ENCODE results near the gene ZNF318. TPM values are rescaled to one million over a fixed set of nuclear protein-coding genes. Genes with fewer than 3 reads are reported as not detected.
"Not testable (repeated sequence)": the region's sequence is repeated elsewhere in the genome, so short reads cannot be mapped to it uniquely, and the experiment has no call there.

The ZNF318 gene
- total and polyA plus RNA-seq, 10 of the 15 experiments (the other 5 are each of a cell fraction or from before 2014, with no cell fraction given), result 3.4 to 79.8 (median 13.7) TPM

GRCh38 chr6:43303751-43304331, 65.6 kb downstream of the ZNF318 start:
- no peak overlapping the region for H3K9ac ChIP-seq (ENCODE audit: control insufficient read depth, insufficient read depth, low read length)
- no peak for TF ChIP-seq PAX8 (IDR thresholded peaks at IDR 0.05)
- TF ChIP-seq RBBP5 (conservative IDR thresholded peaks at IDR 0.05), result no peak
- BruUV-seq (replicated peaks), result no TSS peak
- in situ Hi-C loops (cut with MboI) (no loop called here), intact Hi-C loops (cut with micrococcal nuclease; ENCODE audit: unreplicated experiment) (no loop called here)
- H4K20me1 ChIP-seq (ENCODE audit: control insufficient read depth, insufficient read depth), result no peaks in the 10 kb centered on the region
- H3K79me2 ChIP-seq (ENCODE audit: control insufficient read depth, insufficient read depth, low read length), result no peaks in the 10 kb centered on the region
- RAD21 ChIA-PET (ENCODE audit: unreplicated experiment), result no interaction called here
- no peak overlapping the region for H2AFZ ChIP-seq (ENCODE audit: control insufficient read depth, low read depth, low read length)
- FAIRE-seq (no peak), DNase-seq (ENCODE audit: low read depth, low spot score) (no peak), ATAC-seq (no peak)
- H3K27me3 ChIP-seq (replicated peaks in 1 of 2; ENCODE audit: control insufficient read depth in 2 of 2, insufficient read depth in 2 of 2, low read length in 1 of 2), result no peaks in the 10 kb centered on the region
- H3K9me3 ChIP-seq (replicated peaks; ENCODE audit: control insufficient read depth, insufficient read depth, low read length), result no peaks in the 10 kb centered on the region
- no peak overlapping the region for H3K4me2 ChIP-seq (ENCODE audit: control insufficient read depth, insufficient read depth)
- no peaks in the 10 kb centered on the region for H3K4me1 ChIP-seq (ENCODE audit: control insufficient read depth, insufficient read depth, low read length)
- SMC1A ChIA-PET (ENCODE audit: uncharacterized antibody, unreplicated experiment), result interaction anchor here (0.8 kb wide), 1 partner anchor 17 kb away, joined by 4 read pairs; no protein-coding TSS in a partner anchor
- H3K36me3 ChIP-seq (ENCODE audit: control insufficient read depth in 2 of 2, insufficient read depth in 2 of 2, low read length in 1 of 2), result no peaks in the 10 kb centered on the region
- POLR2A ChIA-PET, result no interaction called here
- no peak overlapping the region for H3K27ac ChIP-seq (ENCODE audit: control insufficient read depth, insufficient read depth)
- no peak overlapping the region for H3K4me3 ChIP-seq
- CTCF ChIA-PET, result interaction anchor here (0.6 to 1.2 kb wide), 3 partner anchors 31 to 47 kb away, joined by 3 read pairs; no protein-coding TSS in a partner anchor
- 56% methylated on average over 8 of the region's 8 CpGs for WGBS (ENCODE audit: insufficient coverage, insufficient replicate concordance, low lambda C conversion rate, missing lambda C conversion rate)

- FAIRE-seq; H3K79me2 ChIP-seq (ENCODE audit: control insufficient read depth, insufficient read depth, low read length); ATAC-seq; POLR2A ChIA-PET; H4K20me1 ChIP-seq (ENCODE audit: control insufficient read depth, insufficient read depth); H3K27me3 ChIP-seq (replicated peaks in 1 of 2; ENCODE audit: control insufficient read depth in 2 of 2, insufficient read depth in 2 of 2, low read length in 1 of 2); H2AFZ ChIP-seq (ENCODE audit: control insufficient read depth, low read depth, low read length); SMC1A ChIA-PET (ENCODE audit: uncharacterized antibody, unreplicated experiment); H3K4me1 ChIP-seq (ENCODE audit: control insufficient read depth, insufficient read depth, low read length); H3K27ac ChIP-seq (ENCODE audit: control insufficient read depth, insufficient read depth); DNase-seq (ENCODE audit: low read depth, low spot score); H3K36me3 ChIP-seq (ENCODE audit: control insufficient read depth in 2 of 2, insufficient read depth in 2 of 2, low read length in 1 of 2); in situ Hi-C loops (cut with MboI); RAD21 ChIA-PET (ENCODE audit: unreplicated experiment); H3K4me2 ChIP-seq (ENCODE audit: control insufficient read depth, insufficient read depth); H3K4me3 ChIP-seq; BruUV-seq (replicated peaks); H3K9ac ChIP-seq (ENCODE audit: control insufficient read depth, insufficient read depth, low read length); H3K9me3 ChIP-seq (replicated peaks; ENCODE audit: control insufficient read depth, insufficient read depth, low read length); intact Hi-C loops (cut with micrococcal nuclease; ENCODE audit: unreplicated experiment): not testable (repeated sequence)
- CTCF ChIA-PET, result interaction anchor here (0.6 to 1.2 kb wide), 2 partner anchors 37 to 48 kb away, joined by 3 read pairs; no protein-coding TSS in a partner anchor
- WGBS (ENCODE audit: insufficient coverage, insufficient replicate concordance, low lambda C conversion rate, missing lambda C conversion rate), result 71% methylated on average over 11 of the region's 11 CpGs
Measured at GRCh38 chr6:43303006-43303405, 66.4 kb downstream of the ZNF318 start.
